Nephron progenitor cell (in vitro differentiated cells): ENCODE results near the gene TSPAN5.

Experiments used
- DNase-seq: peaks from one replicate; pipeline ENCODE4 v3.0.0; 2021
- H3K27ac Mint-ChIP-seq: 2 replicates; pipeline ENCODE4 v1.8.0; 2021; ENCODE audit warnings: mild to moderate bottlenecking, moderate library complexity, mixed read lengths
- H3K27me3 Mint-ChIP-seq: 2 replicates; pipeline ENCODE4 v1.8.0; 2021; ENCODE audit warnings: mild to moderate bottlenecking, low read depth, mixed read lengths; ENCODE audit not compliant: poor library complexity
- H3K36me3 Mint-ChIP-seq: 2 replicates; pipeline ENCODE4 v1.8.0; 2021; ENCODE audit warnings: low read depth, mixed read lengths
- H3K4me1 Mint-ChIP-seq: 2 replicates; pipeline ENCODE4 v1.8.0; 2021; ENCODE audit warnings: mixed read lengths
- H3K4me3 Mint-ChIP-seq: 2 replicates; pipeline ENCODE4 v1.8.0; 2021; ENCODE audit warnings: mild to moderate bottlenecking, moderate library complexity, mixed read lengths
- H3K9me3 Mint-ChIP-seq: 2 replicates; pipeline ENCODE4 v1.8.0; 2021; ENCODE audit warnings: mild to moderate bottlenecking, moderate library complexity, mixed read lengths
- CTCF ChIP-seq: fragments of 200-600 bp; sonication (generic); IDR thresholded peaks from 2 replicates; pipeline ENCODE4 v1.5.0; 2021; ENCODE audit warnings: antibody characterized with exemption

Gene TSPAN5

GRCh38 chr4:98507299-98507698, 151.1 kb downstream of the TSPAN5 start:
- Mint-ChIP-seq H3K4me1 (peaks cover 51% of the 10 kb centered on the region), H3K36me3 (peaks cover 15% of the 10 kb centered on the region), H3K4me3 (no peak overlapping the region), H3K27me3 (no peaks in the 10 kb centered on the region), H3K9me3 (no peaks in the 10 kb centered on the region), H3K27ac (no peak overlapping the region)
- no peak for TF ChIP-seq CTCF
- no peak for DNase-seq

- Mint-ChIP-seq H3K36me3 (peaks cover 21% of the 10 kb centered on the region), H3K27me3 (no peaks in the 10 kb centered on the region), H3K4me3 (no peak overlapping the region), H3K9me3 (no peaks in the 10 kb centered on the region), H3K27ac (no peak overlapping the region), H3K4me1 (peaks cover 51% of the 10 kb centered on the region)
- DNase-seq: no peak
- peak; percentile 38 for TF ChIP-seq CTCF
Measured at GRCh38 chr4:98506462-98507132, 151.8 kb downstream of the TSPAN5 start.

GRCh38 chr4:98505992-98506391, 152.4 kb downstream of the TSPAN5 start:
- no peak for TF ChIP-seq CTCF
- H3K27ac Mint-ChIP-seq: no peak overlapping the region
- no peak overlapping the region for H3K4me3 Mint-ChIP-seq
- no peaks in the 10 kb centered on the region for H3K27me3 Mint-ChIP-seq
- no peak for DNase-seq
- peaks cover 27% of the 10 kb centered on the region for H3K36me3 Mint-ChIP-seq
- peaks cover 48% of the 10 kb centered on the region for H3K4me1 Mint-ChIP-seq
- H3K9me3 Mint-ChIP-seq: no peaks in the 10 kb centered on the region

- peaks cover 29% of the 10 kb centered on the region for H3K4me1 Mint-ChIP-seq
- no peaks in the 10 kb centered on the region for H3K9me3 Mint-ChIP-seq
- no peak for TF ChIP-seq CTCF
- H3K27ac Mint-ChIP-seq: no peak overlapping the region
- DNase-seq: no peak
- H3K36me3 Mint-ChIP-seq: peaks cover 27% of the 10 kb centered on the region
- H3K4me3 Mint-ChIP-seq: no peak overlapping the region
- H3K27me3 Mint-ChIP-seq: no peaks in the 10 kb centered on the region
Measured at GRCh38 chr4:98504091-98504490, 154.3 kb downstream of the TSPAN5 start.

- Mint-ChIP-seq H3K9me3 (no peaks in the 10 kb centered on the region), H3K4me1 (peaks cover 25% of the 10 kb centered on the region), H3K4me3 (no peak overlapping the region), H3K27ac (no peak overlapping the region), H3K36me3 (peaks cover 29% of the 10 kb centered on the region), H3K27me3 (no peaks in the 10 kb centered on the region)
- no peak for TF ChIP-seq CTCF
- no peak for DNase-seq
Measured at GRCh38 chr4:98503676-98504075, 154.7 kb downstream of the TSPAN5 start.

- no peak overlapping the region for H3K27ac Mint-ChIP-seq
- no peak for TF ChIP-seq CTCF
- H3K4me3 Mint-ChIP-seq: no peak overlapping the region
- no peak for DNase-seq
- no peaks in the 10 kb centered on the region for H3K27me3 Mint-ChIP-seq
- H3K4me1 Mint-ChIP-seq: peaks cover 20% of the 10 kb centered on the region
- no peaks in the 10 kb centered on the region for H3K9me3 Mint-ChIP-seq
- peaks cover 32% of the 10 kb centered on the region for H3K36me3 Mint-ChIP-seq
Measured at GRCh38 chr4:98502624-98503023, 155.8 kb downstream of the TSPAN5 start.
